ENCODE results near the gene SYTL1.

SYTL1 gene

GRCh38 chr1:27331426-27331825 lies 10.4 kb upstream of the SYTL1 start:
- Histone ChIP-seq H3K4me3 (ENCODE audit: insufficient read depth in 1 of 2, low read depth in 1 of 2, low read length in 2 of 2) (no peak overlapping the region), H3K14ac (ENCODE audit: low read length in 2 of 2) (no peak overlapping the region), H3K79me1 (replicated peaks; ENCODE audit: low read length, poor library complexity, severe bottlenecking) (peaks cover 29% of the 10 kb centered on the region), H2AFZ (ENCODE audit: low read depth, low read length) (no peak overlapping the region), H3K4me1 (ENCODE audit: control insufficient read depth, insufficient read depth, low read depth, low read length) (peaks cover 8% of the 10 kb centered on the region), H3K18ac (ENCODE audit: low read depth in 1 of 2, low read length in 2 of 2) (no peak overlapping the region), H3K9me3 (ENCODE audit: control insufficient read depth, low read length) (no peaks in the 10 kb centered on the region), H3K23ac (ENCODE audit: low read length in 2 of 2) (no peak overlapping the region), H2BK5ac (ENCODE audit: low read depth, low read length, poor library complexity, severe bottlenecking) (no peak overlapping the region), H3K27ac (ENCODE audit: low read length, poor library complexity, severe bottlenecking) (no peak overlapping the region), H2BK120ac (ENCODE audit: low read depth, low read length) (no peak overlapping the region), H2BK12ac (ENCODE audit: low read length in 2 of 2) (no peak overlapping the region), H3K4ac (ENCODE audit: low read depth in 1 of 2, low read length in 2 of 2) (no peak overlapping the region), H2AK5ac (ENCODE audit: low read length, severe bottlenecking) (no peak overlapping the region), H3K27me3 (ENCODE audit: control insufficient read depth in 1 of 2, insufficient read depth in 1 of 2, low read length in 2 of 2) (no peaks in the 10 kb centered on the region), H2BK15ac (ENCODE audit: low read depth, poor library complexity, severe bottlenecking) (no peak overlapping the region), H4K91ac (ENCODE audit: low read length) (no peak overlapping the region), H3K9ac (ENCODE audit: low read length) (peak overlapping the region; percentile 11), H3K4me2 (ENCODE audit: low read length, poor library complexity, severe bottlenecking) (no peak overlapping the region), H3K36me3 (ENCODE audit: control insufficient read depth in 1 of 2, insufficient read depth in 2 of 2, low read depth in 1 of 2, low read length in 2 of 2) (peaks cover 67 to 79% of the 10 kb centered on the region in 2 experiments), H4K8ac (ENCODE audit: low read length) (no peak overlapping the region)
- WGBS, result 94% methylated on average over 3 of the region's 3 CpGs
- no peak for DNase-seq

GRCh38 chr1:27331922-27332321 lies 9.9 kb upstream of the SYTL1 start:
- H2AK5ac ChIP-seq (ENCODE audit: low read length, severe bottlenecking), result no peak overlapping the region
- no peak overlapping the region for H2BK12ac ChIP-seq (ENCODE audit: low read length in 2 of 2)
- H3K4ac ChIP-seq (ENCODE audit: low read depth in 1 of 2, low read length in 2 of 2), result no peak overlapping the region
- H4K8ac ChIP-seq (ENCODE audit: low read length), result no peak overlapping the region
- H4K91ac ChIP-seq (ENCODE audit: low read length), result no peak overlapping the region
- no peak overlapping the region for H3K27ac ChIP-seq (ENCODE audit: low read length, poor library complexity, severe bottlenecking)
- DNase-seq, result no peak
- H3K4me2 ChIP-seq (ENCODE audit: low read length, poor library complexity, severe bottlenecking), result no peak overlapping the region
- no peak overlapping the region for H3K4me3 ChIP-seq (ENCODE audit: insufficient read depth in 1 of 2, low read depth in 1 of 2, low read length in 2 of 2)
- no peak overlapping the region for H3K14ac ChIP-seq (ENCODE audit: low read length in 2 of 2)
- peaks cover 8% of the 10 kb centered on the region for H3K4me1 ChIP-seq (ENCODE audit: control insufficient read depth, insufficient read depth, low read depth, low read length)
- no peak overlapping the region for H2BK120ac ChIP-seq (ENCODE audit: low read depth, low read length)
- no peak overlapping the region for H2BK5ac ChIP-seq (ENCODE audit: low read depth, low read length, poor library complexity, severe bottlenecking)
- H3K36me3 ChIP-seq (ENCODE audit: control insufficient read depth in 1 of 2, insufficient read depth in 2 of 2, low read depth in 1 of 2, low read length in 2 of 2), result peaks cover 72 to 79% of the 10 kb centered on the region in 2 experiments
- WGBS, result 98% methylated on average over 5 of the region's 5 CpGs
- H3K27me3 ChIP-seq (ENCODE audit: control insufficient read depth in 1 of 2, insufficient read depth in 1 of 2, low read length in 2 of 2), result no peaks in the 10 kb centered on the region
- H3K9me3 ChIP-seq (ENCODE audit: control insufficient read depth, low read length), result no peaks in the 10 kb centered on the region
- H3K18ac ChIP-seq (ENCODE audit: low read depth in 1 of 2, low read length in 2 of 2), result no peak overlapping the region
- H2BK15ac ChIP-seq (ENCODE audit: low read depth, poor library complexity, severe bottlenecking), result no peak overlapping the region
- no peak overlapping the region for H2AFZ ChIP-seq (ENCODE audit: low read depth, low read length)
- no peak overlapping the region for H3K23ac ChIP-seq (ENCODE audit: low read length in 2 of 2)
- H3K9ac ChIP-seq (ENCODE audit: low read length), result peak overlapping the region; percentile 11
- peaks cover 29% of the 10 kb centered on the region for H3K79me1 ChIP-seq (replicated peaks; ENCODE audit: low read length, poor library complexity, severe bottlenecking)

DNA sequence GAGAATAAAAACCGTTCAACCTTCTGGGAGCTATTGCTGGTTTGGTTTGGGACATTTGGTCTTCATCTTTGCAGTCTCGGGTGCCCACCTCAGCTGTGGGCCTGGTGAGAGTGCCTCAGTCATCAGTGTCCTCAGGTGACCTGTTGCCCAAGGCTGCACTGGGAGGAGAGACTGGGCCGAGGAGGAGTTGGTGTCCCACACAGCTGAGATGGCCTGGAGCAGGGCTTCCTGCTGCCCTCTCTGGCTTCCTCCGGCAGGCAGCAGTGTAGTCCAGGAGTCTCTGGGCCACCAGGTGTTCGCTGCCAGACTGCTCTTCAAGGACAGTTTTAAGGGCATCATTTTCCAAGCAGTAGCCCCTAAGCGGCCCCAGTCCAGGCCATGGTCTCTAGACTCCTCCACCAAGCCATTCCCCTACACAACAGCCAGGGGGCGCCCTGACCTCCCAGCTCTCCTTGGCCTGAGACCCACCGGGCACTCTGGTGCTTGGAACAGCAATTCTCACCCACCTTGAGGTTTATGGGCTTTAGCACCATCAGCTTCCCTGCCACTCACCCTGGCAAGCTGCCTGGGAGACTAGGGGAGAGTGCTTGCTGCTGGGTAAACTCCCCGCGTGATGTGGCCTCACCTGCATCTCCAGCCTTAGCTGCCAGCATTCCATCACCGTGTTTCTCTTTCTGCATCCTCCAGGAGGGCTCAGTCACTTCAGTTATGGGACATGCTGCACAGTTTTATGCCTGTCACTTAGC lies 9.1 kb upstream of the SYTL1 start:
- Histone ChIP-seq H3K27ac (ENCODE audit: low read length, poor library complexity, severe bottlenecking) (no peak overlapping the region), H2BK5ac (ENCODE audit: low read depth, low read length, poor library complexity, severe bottlenecking) (no peak overlapping the region), H4K91ac (ENCODE audit: low read length) (no peak overlapping the region), H2AK5ac (ENCODE audit: low read length, severe bottlenecking) (no peak overlapping the region), H2AFZ (ENCODE audit: low read depth, low read length) (no peak overlapping the region), H3K18ac (ENCODE audit: low read depth in 1 of 2, low read length in 2 of 2) (no peak overlapping the region), H3K23ac (ENCODE audit: low read length in 2 of 2) (no peak overlapping the region), H3K9me3 (ENCODE audit: control insufficient read depth, low read length) (no peaks in the 10 kb centered on the region), H3K36me3 (ENCODE audit: control insufficient read depth in 1 of 2, insufficient read depth in 2 of 2, low read depth in 1 of 2, low read length in 2 of 2) (peaks cover 72 to 78% of the 10 kb centered on the region in 2 experiments), H3K9ac (ENCODE audit: low read length) (no peak overlapping the region), H2BK15ac (ENCODE audit: low read depth, poor library complexity, severe bottlenecking) (no peak overlapping the region), H4K8ac (ENCODE audit: low read length) (no peak overlapping the region), H2BK120ac (ENCODE audit: low read depth, low read length) (no peak overlapping the region), H3K14ac (ENCODE audit: low read length in 2 of 2) (no peak overlapping the region), H2BK12ac (ENCODE audit: low read length in 2 of 2) (no peak overlapping the region), H3K4me3 (ENCODE audit: insufficient read depth in 1 of 2, low read depth in 1 of 2, low read length in 2 of 2) (no peak overlapping the region), H3K4me1 (ENCODE audit: control insufficient read depth, insufficient read depth, low read depth, low read length) (peaks cover 8% of the 10 kb centered on the region), H3K4me2 (ENCODE audit: low read length, poor library complexity, severe bottlenecking) (no peak overlapping the region), H3K4ac (ENCODE audit: low read depth in 1 of 2, low read length in 2 of 2) (no peak overlapping the region), H3K27me3 (ENCODE audit: control insufficient read depth in 1 of 2, insufficient read depth in 1 of 2, low read length in 2 of 2) (no peaks in the 10 kb centered on the region), H3K79me1 (replicated peaks; ENCODE audit: low read length, poor library complexity, severe bottlenecking) (peaks cover 29% of the 10 kb centered on the region)
- 70% methylated on average over 11 of the region's 11 CpGs for WGBS
- peak; percentile 52 for DNase-seq

GRCh38 chr1:27333717-27334279 lies 8.0 kb upstream of the SYTL1 start:
- Histone ChIP-seq H2BK5ac (ENCODE audit: low read depth, low read length, poor library complexity, severe bottlenecking) (no peak overlapping the region), H3K9me3 (ENCODE audit: control insufficient read depth, low read length) (no peaks in the 10 kb centered on the region), H3K9ac (ENCODE audit: low read length) (no peak overlapping the region), H4K91ac (ENCODE audit: low read length) (no peak overlapping the region), H3K27ac (ENCODE audit: low read length, poor library complexity, severe bottlenecking) (no peak overlapping the region), H3K23ac (ENCODE audit: low read length in 2 of 2) (no peak overlapping the region), H3K4me2 (ENCODE audit: low read length, poor library complexity, severe bottlenecking) (no peak overlapping the region), H3K27me3 (ENCODE audit: control insufficient read depth in 1 of 2, insufficient read depth in 1 of 2, low read length in 2 of 2) (no peaks in the 10 kb centered on the region), H2BK120ac (ENCODE audit: low read depth, low read length) (no peak overlapping the region), H3K4me1 (ENCODE audit: control insufficient read depth, insufficient read depth, low read depth, low read length) (peaks cover 8% of the 10 kb centered on the region), H3K79me1 (replicated peaks; ENCODE audit: low read length, poor library complexity, severe bottlenecking) (peaks cover 22% of the 10 kb centered on the region), H4K8ac (ENCODE audit: low read length) (no peak overlapping the region), H2AK5ac (ENCODE audit: low read length, severe bottlenecking) (no peak overlapping the region), H3K18ac (ENCODE audit: low read depth in 1 of 2, low read length in 2 of 2) (no peak overlapping the region), H2BK15ac (ENCODE audit: low read depth, poor library complexity, severe bottlenecking) (no peak overlapping the region), H3K14ac (ENCODE audit: low read length in 2 of 2) (no peak overlapping the region), H3K4ac (ENCODE audit: low read depth in 1 of 2, low read length in 2 of 2) (no peak overlapping the region), H2BK12ac (ENCODE audit: low read length in 2 of 2) (no peak overlapping the region), H3K36me3 (ENCODE audit: control insufficient read depth in 1 of 2, insufficient read depth in 2 of 2, low read depth in 1 of 2, low read length in 2 of 2) (peaks cover 70 to 71% of the 10 kb centered on the region in 2 experiments), H3K4me3 (ENCODE audit: insufficient read depth in 1 of 2, low read depth in 1 of 2, low read length in 2 of 2) (no peak overlapping the region), H2AFZ (ENCODE audit: low read depth, low read length) (no peak overlapping the region)
- no peak for DNase-seq
- 95% methylated on average over 17 of the region's 17 CpGs for WGBS
